RPMI7951 (cell line): ENCODE results near the gene KRT80. TPM values are rescaled to one million over a fixed set of nuclear protein-coding genes. Genes with fewer than 3 reads are reported as not detected.
A peak's percentile ranks its signal among the peaks of the same experiment; 100 is the strongest.
"Not testable (repeated sequence)": the region's sequence is repeated elsewhere in the genome, so short reads cannot be mapped to it uniquely, and the experiment has no call there.

Experiments used
- DNase-seq: peaks from one replicate; pipeline ENCODE4 v3.0.0-alpha.2; 2012; ENCODE audit warnings: low read depth
- total RNA-seq: library from RNA; depleted of rRNA; stranded (reverse); fragments of >200 nt; shearing (Covaris generic); gene quantifications from 2 replicates; pipeline ENCODE4 v1.2.3, GENCODE V29; 2014; rRNA removed

Gene KRT80
- 1.3 and 2.1 TPM in 2 replicates for total RNA-seq

GRCh38 chr12:52191841-52192791, at the start of gene KRT80:
KRT80 (minus strand) TSS chr12:52192014; CDS start chr12:52191902, 112 bp downstream.
- peak; percentile 98 for DNase-seq

- no peak for DNase-seq
Measured at GRCh38 chr12:52241205-52241842, 49.5 kb upstream of the KRT80 start.

- DNase-seq = not testable (repeated sequence)
Measured at GRCh38 chr12:52240247-52240646, 48.4 kb upstream of the KRT80 start.

GRCh38 chr12:52239767-52240166, 48.0 kb upstream of the KRT80 start:
- no peak for DNase-seq

- DNase-seq = no peak
Measured at GRCh38 chr12:52238916-52239646, 47.3 kb upstream of the KRT80 start.

- DNase-seq = no peak
Measured at GRCh38 chr12:52238207-52238840, 46.5 kb upstream of the KRT80 start.

- no peak for DNase-seq
Measured at GRCh38 chr12:52236386-52237050, 44.7 kb upstream of the KRT80 start.

GRCh38 chr12:52235822-52236361, 44.1 kb upstream of the KRT80 start:
- DNase-seq = no peak

GRCh38 chr12:52235001-52235764, 43.4 kb upstream of the KRT80 start:
- DNase-seq = peak; percentile 50

- no peak for DNase-seq
Measured at GRCh38 chr12:52234223-52234810, 42.5 kb upstream of the KRT80 start.

GRCh38 chr12:52233462-52234207, 41.8 kb upstream of the KRT80 start:
- no peak for DNase-seq

- DNase-seq = no peak
Measured at GRCh38 chr12:52232674-52233461, 41.1 kb upstream of the KRT80 start, which contains the start of gene KRT7. KRT7 (plus strand) TSS chr12:52233243; CDS start chr12:52233297, 54 bp downstream.

- DNase-seq = no peak
Measured at GRCh38 chr12:52232203-52232673, 40.4 kb upstream of the KRT80 start.

- no peak for DNase-seq
Measured at GRCh38 chr12:52231305-52232202, 39.7 kb upstream of the KRT80 start.

- DNase-seq = no peak
Measured at GRCh38 chr12:52230364-52231281, 38.8 kb upstream of the KRT80 start.
